HepG2 (cell line): ENCODE measurements around the gene TYROBP. TPM values are rescaled to one million over a fixed set of nuclear protein-coding genes. Genes with fewer than 3 reads are reported as not detected.

ENCODE experiments used
- ATAC-seq: fragments of 200-7000 bp; cut with Tn5 transposase; 3 replicates; pipeline ENCODE4 v1.9.1; 2020; ENCODE audit warnings: mild to moderate bottlenecking, moderate library complexity
- BruUV-seq: library from RNA; stranded (reverse); fragments of 400-500 nt; replicated peaks from 2 replicates; lab custom pipeline; 2021; lab: Mats Ljungman, UMichigan
- CTCF ChIA-PET: fragments of 300-600 bp; formaldehyde crosslinking; extraction: SDS; loops from one replicate; lab custom pipeline; 2021; ENCODE audit warnings: low total read pairs, inconsistent platforms, low intra/inter-chr PET ratio; lab: Yijun Ruan, JAX
- POLR2A ChIA-PET: fragments of 350-600 bp; sonication (Branson Sonifier 250); formaldehyde crosslinking; loops from one replicate; lab custom pipeline; 2020; ENCODE audit warnings: antibody characterized with exemption, inconsistent platforms; lab: Yijun Ruan, JAX
- DNase-seq: peaks from one replicate; pipeline ENCODE4 v3.0.0-alpha.2; 2015; ENCODE audit warnings: low spot score
- FAIRE-seq: peaks from 3 replicates; lab custom pipeline; 2011; peaks lifted over from hg19 to GRCh38; lab: Jason Lieb, UNC
- H2AFZ ChIP-seq: one replicate; pipeline ENCODE4 v1.6.1; 2011; ENCODE audit warnings: low read length, inconsistent platforms
- H3K27ac ChIP-seq: fragments of 300-600 bp; 3 replicates; pipeline ENCODE4 v1.8.0; 2011; ENCODE audit warnings: mixed run types, mild to moderate bottlenecking, mixed read lengths, low read length, inconsistent platforms; ENCODE audit not compliant: insufficient read depth; ENCODE audit errors: extremely low read length
- H3K27me3 ChIP-seq, 2 experiments: fragments of 200-600 bp in 1 of 2; 2 replicates in 1 of 2; 3 replicates in 1 of 2; pipeline versions ENCODE4 v1.6.0 to v1.8.0; 2011; ENCODE audit warnings: low read length in 2 of 2, mild to moderate bottlenecking in 2 of 2, moderate library complexity in 2 of 2, inconsistent platforms in 1 of 2; ENCODE audit not compliant: insufficient read depth in 2 of 2, control insufficient read depth in 1 of 2
- H3K36me3 ChIP-seq, 2 experiments: fragments of 200-600 bp in 1 of 2; replicated peaks in 1 of 2; 2 replicates in 1 of 2; 3 replicates in 1 of 2; pipeline versions ENCODE4 v1.5.1 to v1.8.0; 2011; ENCODE audit warnings: low read length in 2 of 2, inconsistent platforms in 1 of 2; ENCODE audit not compliant: insufficient read depth in 2 of 2, control insufficient read depth in 1 of 2
- H3K4me1 ChIP-seq: 2 replicates; pipeline ENCODE4 v1.5.1; 2012; ENCODE audit warnings: low read length, inconsistent platforms; ENCODE audit not compliant: insufficient read depth
- H3K4me2 ChIP-seq: 2 replicates; pipeline ENCODE4 v1.6.0; 2011; ENCODE audit warnings: low read depth, low read length, inconsistent platforms
- H3K4me3 ChIP-seq, 3 experiments: fragments of 200-600 bp in 1 of 3; sonication (generic), shearing (Covaris generic) in 1 of 3; replicated peaks in 1 of 3; 2 replicates each; pipeline ENCODE4 v1.5.1; 2011 to 2016; ENCODE audit warnings: low read length in 3 of 3, inconsistent platforms in 2 of 3, low read depth in 2 of 3, mild to moderate bottlenecking in 2 of 3, control low read depth in 1 of 3, mixed read lengths in 1 of 3; ENCODE audit not compliant: insufficient read depth in 1 of 3
- H3K79me2 ChIP-seq: one replicate; pipeline ENCODE4 v1.6.1; 2011; ENCODE audit warnings: low read length, inconsistent platforms; ENCODE audit not compliant: insufficient read depth
- H3K9ac ChIP-seq: 2 replicates; pipeline ENCODE4 v1.6.0; 2011; ENCODE audit warnings: mild to moderate bottlenecking, low read depth, low read length, inconsistent platforms; ENCODE audit not compliant: insufficient read depth
- H3K9me3 ChIP-seq: 2 replicates; pipeline ENCODE4 v1.5.1; 2012; ENCODE audit warnings: mild to moderate bottlenecking, low read length
- H4K20me1 ChIP-seq: 2 replicates; pipeline ENCODE4 v1.6.0; 2011; ENCODE audit warnings: inconsistent platforms, mild to moderate bottlenecking, low read length, moderate library complexity; ENCODE audit not compliant: insufficient read depth
- CREM ChIP-seq, 2 experiments: sonication (generic) in 1 of 2; formaldehyde crosslinking in 1 of 2; IDR thresholded peaks; 2 replicates each; pipeline versions ENCODE4 v1.4.0 to v1.6.1; 2016 to 2020; ENCODE audit warnings: antibody characterized with exemption in 1 of 2, mild to moderate bottlenecking in 1 of 2, missing genetic modification reagents in 1 of 2
- FOXK1 ChIP-seq: sonication (generic); formaldehyde crosslinking; IDR thresholded peaks from 2 replicates; pipeline ENCODE4 v1.4.0; 2020; ENCODE audit warnings: low read depth, missing genetic modification reagents, borderline replicate concordance
- FOXP1 ChIP-seq, 2 experiments: fragments of 450-650 bp in 1 of 2; IDR thresholded peaks; 2 replicates each; pipeline ENCODE4 v1.6.1; 2017 to 2018; ENCODE audit warnings: antibody characterized with exemption in 1 of 2
- GLMP ChIP-seq: sonication (generic); formaldehyde crosslinking; IDR thresholded peaks from 2 replicates; pipeline ENCODE4 v1.9.0; 2021; ENCODE audit warnings: missing genetic modification reagents, mild to moderate bottlenecking, borderline replicate concordance
- KAT8 ChIP-seq: IDR thresholded peaks from 2 replicates; pipeline ENCODE4 v1.6.1; 2016; ENCODE audit warnings: missing genetic modification reagents, missing compliant biosample characterization
- LCORL ChIP-seq, 2 experiments: fragments of 450-650 bp in 1 of 2; sonication (generic) in 1 of 2; formaldehyde crosslinking in 1 of 2; IDR thresholded peaks; 2 replicates each; pipeline versions ENCODE4 v1.5.0 to v1.6.1; 2017 to 2020; ENCODE audit warnings: antibody characterized with exemption in 1 of 2, missing genetic modification reagents in 1 of 2
- MLLT10 ChIP-seq: sonication (generic); formaldehyde crosslinking; IDR thresholded peaks from 2 replicates; pipeline ENCODE4 v1.4.0; 2020; ENCODE audit warnings: missing genetic modification reagents
- NFKB2 ChIP-seq: sonication (generic); formaldehyde crosslinking; IDR thresholded peaks from 2 replicates; pipeline ENCODE4 v1.4.0; 2020; ENCODE audit warnings: missing genetic modification reagents, borderline replicate concordance
- POLR2AphosphoS2 ChIP-seq: IDR thresholded peaks from 2 replicates; pipeline ENCODE4 v1.6.1; 2011; ENCODE audit warnings: low read depth, low read length, improper control_type of control experiment
- SNAPC2 ChIP-seq: sonication (generic); formaldehyde crosslinking; IDR thresholded peaks from 2 replicates; pipeline ENCODE4 v1.8.1; 2022; ENCODE audit warnings: mild to moderate bottlenecking, missing genetic modification reagents
- STAG1 ChIP-seq: sonication (generic); formaldehyde crosslinking; IDR thresholded peaks from 2 replicates; pipeline ENCODE4 v1.4.0; 2020; ENCODE audit warnings: missing genetic modification reagents
- ZMYM3 ChIP-seq: sonication (generic); formaldehyde crosslinking; IDR thresholded peaks from 2 replicates; pipeline ENCODE4 v1.5.1; 2020; ENCODE audit warnings: mild to moderate bottlenecking, missing genetic modification reagents
- ZNF263 ChIP-seq: sonication (generic); formaldehyde crosslinking; IDR thresholded peaks from 2 replicates; pipeline ENCODE4 v1.4.0; 2020; ENCODE audit warnings: missing genetic modification reagents
- ZNF678 ChIP-seq: sonication (generic); formaldehyde crosslinking; IDR thresholded peaks from 2 replicates; pipeline ENCODE4 v1.4.0; 2020; ENCODE audit warnings: mild to moderate bottlenecking, missing genetic modification reagents
- ZNF747 ChIP-seq: sonication (generic); formaldehyde crosslinking; IDR thresholded peaks from 2 replicates; pipeline ENCODE4 v1.8.1; 2023; ENCODE audit warnings: missing genetic modification reagents, mild to moderate bottlenecking, borderline replicate concordance
- ZNF772 ChIP-seq: sonication (generic); formaldehyde crosslinking; IDR thresholded peaks from 2 replicates; pipeline ENCODE4 v1.5.0; 2020; ENCODE audit warnings: mild to moderate bottlenecking, missing genetic modification reagents
- WGBS: methylation state at CpG from one replicate; pipeline ENCODE4 v1.1.6; 2017; ENCODE audit warnings: low lambda C conversion rate; 5-methylcytosine and 5-hydroxymethylcytosine counted together
- in situ Hi-C: cut with HindIII; loops from 2 replicates; pipeline ENCODE4 v1.10.0; 2017; ENCODE audit warnings: low pct_unique_long_range_greater_than_20kb; ENCODE audit not compliant: extremely low pct_ligation_motif_present
- intact Hi-C: fragments of 100-400 bp; cut with micrococcal nuclease; formaldehyde crosslinking; loops from one replicate; pipeline ENCODE4 v1.10.0; 2022; ENCODE audit not compliant: unreplicated experiment
- polyA plus RNA-seq, 8 experiments: library from polyadenylated mRNA; depleted of rRNA in 3 of 8; stranded (reverse) in 7 of 8; unstranded in 1 of 8; fragments of >200 nt; fragmentation: Illumina TruSeq in 4 of 8; extraction: Trizol in 4 of 8; gene quantifications; 2 replicates each; pipeline versions ENCODE4 v1.2.1 to v1.2.3, GENCODE V29; 2011 to 2016; ENCODE audit warnings: low read depth in 4 of 8, missing spikeins in 1 of 8, mixed read lengths in 1 of 8; ENCODE audit not compliant: insufficient read depth in 1 of 8
- total RNA-seq, 5 experiments: library from RNA; depleted of rRNA; stranded (reverse); fragments of >200 nt; fragmentation: Illumina TruSeq; extraction: Trizol; gene quantifications; 2 replicates each; pipeline ENCODE4 v1.2.3, GENCODE V29; 2016; ENCODE audit warnings: low read depth in 1 of 5

Gene TYROBP
- total and polyA plus RNA-seq, 2 of the 13 experiments (the other 11 are each of a cell fraction or from before 2014, with no cell fraction given) = not detected

GRCh38 chr19:35901055-35901644 is 6.9 kb downstream of the TYROBP start:
- Histone ChIP-seq H3K27me3 (peaks cover 0 to 10% of the 10 kb centered on the region in 2 experiments; a peak in 1 of 5 replicates), H3K36me3 (peaks cover 0 to 9% of the 10 kb centered on the region in 2 experiments; a peak in 2 of 5 replicates), H3K27ac (no peak overlapping the region), H2AFZ (no peak overlapping the region), H3K79me2 (no peaks in the 10 kb centered on the region), H3K4me3 (peak overlapping the region in 2 of 3 experiments; percentile 92; a peak in 2 of 6 replicates), H4K20me1 (no peaks in the 10 kb centered on the region), H3K9ac (no peak overlapping the region; the same call in 1 of the 2 replicates), H3K4me2 (peak overlapping the region; percentile 78), H3K9me3 (no peaks in the 10 kb centered on the region), H3K4me1 (peaks cover 42% of the 10 kb centered on the region)
- ATAC-seq (no peak), FAIRE-seq (no peak), DNase-seq (no peak)
- in situ Hi-C loops = no loop called here
- ChIA-PET CTCF (no interaction called here), POLR2A (interaction anchor here (1.1 to 1.7 kb wide), 2 partner anchors 30 to 153 kb away, joined by 4 read pairs; partner anchors contain the start of gene THAP8)
- 24% methylated on average over 2 of the region's 2 CpGs for WGBS
- TF ChIP-seq ZNF772 (CRISPR knock-in tag) (0 out of 2 replicates have a peak, but pooled peaks have one; percentile 5), NFKB2 (CRISPR knock-in tag) (no peak)
- BruUV-seq = no TSS peak
- intact Hi-C loops = loop anchor here (5.0 kb wide), 1 partner anchor 36 kb away; the partner anchor contains the start of gene LRFN3

GRCh38 chr19:35899547-35900214 is 8.4 kb downstream of the TYROBP start:
- H3K9me3 ChIP-seq = no peaks in the 10 kb centered on the region
- POLR2A ChIA-PET = interaction anchor here (1.1 to 1.7 kb wide), 2 partner anchors 32 to 154 kb away, joined by 4 read pairs; partner anchors contain the start of gene THAP8
- intact Hi-C loops = loop anchor here (5.0 kb wide), 1 partner anchor 38 kb away; the partner anchor contains the start of gene LRFN3
- peak overlapping the region; percentile 55 for H3K27ac ChIP-seq
- FAIRE-seq = no peak
- in situ Hi-C loops = no loop called here
- peak overlapping the region; percentile 44 for H2AFZ ChIP-seq
- CTCF ChIA-PET = no interaction called here
- under 1% methylated on average over 26 of the region's 43 CpGs for WGBS
- BruUV-seq = no TSS peak
- peak; percentile 47 for DNase-seq
- H3K9ac ChIP-seq = peak overlapping the region; percentile 73
- H3K4me3 ChIP-seq = peak overlapping the region; percentile 90 to 92 (median 92)
- peak overlapping the region; percentile 78 for H3K4me2 ChIP-seq
- H3K79me2 ChIP-seq = no peaks in the 10 kb centered on the region
- no peaks in the 10 kb centered on the region for H4K20me1 ChIP-seq
- peaks cover 42% of the 10 kb centered on the region for H3K4me1 ChIP-seq
- peak; percentile 80 for ATAC-seq
- peaks cover 3 to 16% of the 10 kb centered on the region in 2 experiments; a peak in 2 of 5 replicates for H3K36me3 ChIP-seq
- 0 out of 5 replicates have a peak, but pooled peaks cover 0 to 9% of the 10 kb centered on the region in 2 experiments for H3K27me3 ChIP-seq
- TF ChIP-seq GLMP (CRISPR knock-in tag) = no peak
- TF ChIP-seq ZNF747 = no peak
- no peak for TF ChIP-seq MLLT10 (CRISPR knock-in tag)
- peak; percentile 26; the same call in 1 of the 2 replicates for TF ChIP-seq FOXK1 (CRISPR knock-in tag)
- TF ChIP-seq LCORL (IDR thresholded peaks at IDR 0.05) = no peak
- TF ChIP-seq LCORL (CRISPR knock-in tag; IDR thresholded peaks at IDR 0.05) = no peak
- TF ChIP-seq ZMYM3 (CRISPR knock-in tag) = 0 out of 2 replicates have a peak, but pooled peaks have one; percentile 14
- no peak for TF ChIP-seq POLR2AphosphoS2
- TF ChIP-seq SNAPC2 (CRISPR knock-in tag) = no peak
- TF ChIP-seq ZNF263 = no peak
- peak; percentile 54; the same call in 1 of the 2 replicates for TF ChIP-seq KAT8 (CRISPR knock-in tag)
- TF ChIP-seq FOXP1 (IDR thresholded peaks at IDR 0.05) = no peak
- TF ChIP-seq FOXP1 (CRISPR knock-in tag; IDR thresholded peaks at IDR 0.05) = no peak
- no peak for TF ChIP-seq STAG1 (CRISPR knock-in tag)
- no peak for TF ChIP-seq CREM (IDR thresholded peaks at IDR 0.05)
- no peak for TF ChIP-seq CREM (CRISPR knock-in tag; IDR thresholded peaks at IDR 0.05)
- no peak for TF ChIP-seq ZNF678
